ENCODE results near the gene FERMT2.

FERMT2 gene

GRCh38 chr14:52824462-52824861 lies 126.4 kb downstream of the FERMT2 start:
- DNase-seq (ENCODE audit: low read depth in 2 of 2), result no peak

DNA sequence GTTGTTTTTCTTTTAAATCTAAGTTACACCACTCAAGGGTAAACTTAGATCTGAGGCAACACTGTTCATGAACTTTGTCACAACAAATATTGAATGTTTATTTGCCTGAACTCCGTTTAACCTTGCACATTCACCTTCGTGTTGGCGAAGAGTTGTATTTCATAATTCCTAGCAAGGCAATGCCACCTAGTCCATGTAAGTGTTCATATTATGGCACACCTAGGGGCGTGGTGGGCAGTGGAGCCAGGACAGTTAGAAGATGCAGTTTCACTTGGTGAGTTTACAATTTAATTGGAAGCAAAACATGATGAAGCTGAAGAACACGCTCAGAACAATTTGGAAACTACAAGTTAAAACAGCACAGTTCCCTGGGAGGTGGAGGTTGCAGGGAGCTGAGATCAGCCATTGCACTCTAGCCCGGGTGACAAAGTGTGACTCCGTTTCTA lies 129.0 kb downstream of the FERMT2 start:
- DNase-seq (ENCODE audit: low read depth in 2 of 2), result no peak

DNA sequence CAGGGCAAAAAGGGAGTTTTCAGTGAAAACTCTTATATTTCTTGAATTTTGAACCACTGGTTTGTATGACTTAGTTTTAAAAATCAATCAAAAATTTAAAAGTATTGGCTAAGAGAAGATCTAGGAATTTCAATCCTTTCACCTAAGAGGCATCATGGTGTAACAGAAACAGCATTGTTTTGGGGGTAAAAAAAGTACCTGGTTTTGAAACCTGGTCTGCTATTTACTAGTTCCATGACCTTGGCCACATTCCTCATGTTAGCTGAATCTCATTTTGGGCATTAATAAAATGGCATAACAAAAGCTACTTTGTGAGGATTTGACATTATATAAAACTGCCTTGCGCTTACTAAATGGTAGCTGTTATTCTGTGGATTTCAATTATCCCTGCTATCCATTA lies 142.7 kb downstream of the FERMT2 start:
- no peak for DNase-seq (ENCODE audit: low read depth in 2 of 2)

Data from stimulated activated CD8-positive, alpha-beta memory T cell treated with anti-CD3 and anti-CD28 coated beads, Interleukin-15, amount 100 ng/mL, for 4 hours (primary cell).